Testis (tissue), 3 donors: ENCODE results near the gene GPC3. TPM values are rescaled to one million over a fixed set of nuclear protein-coding genes. Genes with fewer than 3 reads are reported as not detected.
"Not testable (repeated sequence)": the region's sequence is repeated elsewhere in the genome, so short reads cannot be mapped to it uniquely, and the experiment has no call there.

Source experiments
- DNase-seq: peaks from one replicate; pipeline ENCODE4 v3.0.0-alpha.2; 2019
- H3K27ac ChIP-seq, 2 donors: fragments of 200-600 bp; sonication (generic); one replicate each; pipeline ENCODE4 v1.5.1; 2019
- H3K27me3 ChIP-seq: fragments of 200-600 bp; sonication (generic); one replicate; pipeline ENCODE4 v1.5.1; 2019
- H3K36me3 ChIP-seq: fragments of 200-600 bp; sonication (generic); one replicate; pipeline ENCODE4 v1.5.1; 2017; ENCODE audit warnings: low read depth; ENCODE audit errors: missing control alignments
- H3K4me1 ChIP-seq: fragments of 200-600 bp; sonication (generic); one replicate; pipeline ENCODE4 v1.5.1; 2019
- H3K4me3 ChIP-seq, 2 donors: fragments of 200-600 bp; sonication (generic); one replicate each; pipeline ENCODE4 v1.5.1; 2017 to 2019
- H3K9me3 ChIP-seq: fragments of 200-600 bp; sonication (generic); one replicate; pipeline ENCODE4 v1.5.1; 2017
- CTCF ChIP-seq, 3 experiments: fragments of 450-650 bp in 2 of 3; fragments of 200-600 bp in 1 of 3; sonication (generic) in 1 of 3; IDR thresholded peaks; one replicate each; pipeline ENCODE4 v1.5.1; 2016 to 2019; ENCODE audit warnings: antibody characterized with exemption in 3 of 3, mild to moderate bottlenecking in 2 of 3, moderate library complexity in 1 of 3
- POLR2A ChIP-seq: fragments of 450-650 bp; IDR thresholded peaks from one replicate; pipeline ENCODE4 v1.6.1; 2017; ENCODE audit warnings: antibody characterized with exemption, mild to moderate bottlenecking, moderate library complexity
- WGBS, 2 donors: methylation state at CpG; one replicate each; pipeline ENCODE4 v1.1.5; 2018; 5-methylcytosine and 5-hydroxymethylcytosine counted together
- intact Hi-C: fragments of 100-400 bp; cut with DNase I; formaldehyde crosslinking; loops from one replicate; pipeline ENCODE4 v1.15.1; 2023; ENCODE audit warnings: low total_unique reads
- polyA plus RNA-seq: library from polyadenylated mRNA; stranded (reverse); fragments of 350-450 nt; fragmentation: Illumina TruSeq; extraction: RNeasy Lipid Tissue Mini Kit (QIAGEN cat#74804); gene quantifications from one replicate; pipeline ENCODE4 v1.2.3, GENCODE V29; 2014; ENCODE audit warnings: low read depth, low replicate concordance; ENCODE audit not compliant: insufficient read depth
- total RNA-seq, 2 donors: library from RNA; depleted of rRNA; stranded (reverse); fragments of >200 nt; gene quantifications; one replicate each; pipeline ENCODE4 v1.2.3, GENCODE V29; 2016

The GPC3 gene
- total and polyA plus RNA-seq, 3 donors from 2014 or later: 4.9 to 12.9 (median 5.4) TPM

GRCh38 chrX:133995759-133996158 lies 10.4 kb upstream of the GPC3 start:
- Histone ChIP-seq H3K36me3 (no peaks in the 10 kb centered on the region), H3K4me3 (no peak overlapping the region), H3K4me1 (no peaks in the 10 kb centered on the region), H3K27me3 (no peaks in the 10 kb centered on the region), H3K27ac (no peak overlapping the region), H3K9me3 (no peaks in the 10 kb centered on the region)
- intact Hi-C loops: no loop called here
- DNase-seq: no peak
- TF ChIP-seq CTCF (IDR thresholded peaks at IDR 0.05) (no peak), POLR2A (no peak)

- no peaks in the 10 kb centered on the region for H3K27me3 ChIP-seq
- H3K27ac ChIP-seq: no peak overlapping the region
- no peak for TF ChIP-seq POLR2A
- no peak for TF ChIP-seq CTCF (IDR thresholded peaks at IDR 0.05)
- H3K9me3 ChIP-seq: no peaks in the 10 kb centered on the region
- WGBS, 2 donors: 80 to 84% methylated on average over 2 of the region's 2 CpGs
- no peak for DNase-seq
- no peaks in the 10 kb centered on the region for H3K36me3 ChIP-seq
- no peaks in the 10 kb centered on the region for H3K4me1 ChIP-seq
- intact Hi-C loops: no loop called here
- no peak overlapping the region for H3K4me3 ChIP-seq
Measured at GRCh38 chrX:133994576-133994975, 9.2 kb upstream of the GPC3 start.

GRCh38 chrX:133992882-133993281 lies 7.5 kb upstream of the GPC3 start:
- no peak for DNase-seq

GRCh38 chrX:133991814-133992213 lies 6.4 kb upstream of the GPC3 start:
- TF ChIP-seq CTCF (IDR thresholded peaks at IDR 0.05) (no peak), POLR2A (no peak)
- intact Hi-C loops: no loop called here

More at GRCh38 chrX:133992882-133993281, 7.5 kb upstream of the GPC3 start:
- Histone ChIP-seq H3K9me3 (no peaks in the 10 kb centered on the region), H3K36me3 (no peaks in the 10 kb centered on the region), H3K4me1 (no peaks in the 10 kb centered on the region), H3K27ac (no peak overlapping the region), H3K4me3 (no peak overlapping the region), H3K27me3 (no peaks in the 10 kb centered on the region)
- intact Hi-C loops: no loop called here
- 48 to 49% methylated on average over 4 of the region's 4 CpGs for WGBS, 2 donors
- TF ChIP-seq POLR2A: no peak
- no peak for TF ChIP-seq CTCF (IDR thresholded peaks at IDR 0.05)

GRCh38 chrX:133991057-133991456 lies 5.7 kb upstream of the GPC3 start:
- H3K36me3 ChIP-seq, H3K4me3 ChIP-seq, DNase-seq, H3K27ac ChIP-seq, H3K9me3 ChIP-seq, H3K27me3 ChIP-seq, H3K4me1 ChIP-seq, intact Hi-C loops: not testable (repeated sequence)
- WGBS, 2 donors: 89 to 97% methylated on average over 3 of the region's 3 CpGs

More at GRCh38 chrX:133991814-133992213, 6.4 kb upstream of the GPC3 start:
- Histone ChIP-seq H3K9me3 (no peaks in the 10 kb centered on the region), H3K27ac (no peak overlapping the region), H3K4me1 (no peaks in the 10 kb centered on the region), H3K4me3 (no peak overlapping the region), H3K27me3 (no peaks in the 10 kb centered on the region), H3K36me3 (no peaks in the 10 kb centered on the region)
- 87 to 93% methylated on average over 5 of the region's 5 CpGs for WGBS, 2 donors
- DNase-seq: no peak
